Endothelial cell of hepatic sinusoid (primary cell): Measurements from ENCODE around the gene FAM168A.
"Not testable (repeated sequence)": the region's sequence is repeated elsewhere in the genome, so short reads cannot be mapped to it uniquely, and the experiment has no call there.

Experiments
- in situ Hi-C: cut with HindIII; loops from 2 replicates; pipeline ENCODE4 v1.10.0; 2017; ENCODE audit warnings: low sequenced_read_pairs

FAM168A gene

GRCh38 chr11:73597336-73597955 lies 466 bp downstream of the FAM168A start:
- in situ Hi-C loops: loop anchor here (5.0 to 10.0 kb wide), 2 partner anchors 50 to 173 kb away; no protein-coding TSS in a partner anchor

- in situ Hi-C loops: loop anchor here (5.0 to 10.0 kb wide), 2 partner anchors 49 to 172 kb away; no protein-coding TSS in a partner anchor
These were observed 1.4 kb downstream of the FAM168A start for GRCh38 chr11:73596547-73596946.

- in situ Hi-C loops: loop anchor here (10.0 kb wide), 1 partner anchor 168 kb away; no protein-coding TSS in a partner anchor
These were observed 5.3 kb downstream of the FAM168A start for GRCh38 chr11:73592640-73593039.

GRCh38 chr11:73591743-73592142 lies 6.2 kb downstream of the FAM168A start:
- in situ Hi-C loops: loop anchor here (10.0 kb wide), 1 partner anchor 167 kb away; no protein-coding TSS in a partner anchor

- in situ Hi-C loops: loop anchor here (10.0 kb wide), 1 partner anchor 166 kb away; no protein-coding TSS in a partner anchor
These were observed 6.9 kb downstream of the FAM168A start for GRCh38 chr11:73590991-73591390.

- in situ Hi-C loops: no loop called here
These were observed 11.1 kb downstream of the FAM168A start for GRCh38 chr11:73586791-73587190.

- in situ Hi-C loops: no loop called here
These were observed 11.9 kb downstream of the FAM168A start for GRCh38 chr11:73585834-73586575.

GRCh38 chr11:73584831-73585230 lies 13.1 kb downstream of the FAM168A start:
- in situ Hi-C loops: no loop called here

GRCh38 chr11:73582653-73583052 lies 15.3 kb downstream of the FAM168A start:
- in situ Hi-C loops: no loop called here

- in situ Hi-C loops: not testable (repeated sequence)
These were observed 17.2 kb downstream of the FAM168A start for GRCh38 chr11:73580749-73581148.

- in situ Hi-C loops: no loop called here
These were observed 18.1 kb downstream of the FAM168A start for GRCh38 chr11:73579641-73580434.

- in situ Hi-C loops: no loop called here
These were observed 19.2 kb downstream of the FAM168A start for GRCh38 chr11:73578592-73579185.

GRCh38 chr11:73577496-73577917 lies 20.4 kb downstream of the FAM168A start:
- in situ Hi-C loops: no loop called here

- in situ Hi-C loops: no loop called here
These were observed 21.7 kb downstream of the FAM168A start for GRCh38 chr11:73576185-73576614.

GRCh38 chr11:73571982-73572381 lies 25.9 kb downstream of the FAM168A start:
- in situ Hi-C loops: not testable (repeated sequence)

- in situ Hi-C loops: no loop called here
These were observed 27.3 kb downstream of the FAM168A start for GRCh38 chr11:73570415-73571114.

GRCh38 chr11:73566977-73567755 lies 30.7 kb downstream of the FAM168A start:
- in situ Hi-C loops: no loop called here

GRCh38 chr11:73566422-73566821 lies 31.5 kb downstream of the FAM168A start:
- in situ Hi-C loops: no loop called here

- in situ Hi-C loops: no loop called here
These were observed 32.1 kb downstream of the FAM168A start for GRCh38 chr11:73565804-73566203.
